IPS DF 4.7 (cell line): Measurements from ENCODE around the gene LEP.
"Not testable (repeated sequence)": the region's sequence is repeated elsewhere in the genome, so short reads cannot be mapped to it uniquely, and the experiment has no call there.

Experiments
- DNase-seq: peaks from one replicate; pipeline ENCODE4 v3.0.0-alpha.2; 2013; ENCODE audit warnings: low spot score; ENCODE audit errors: extremely low read depth

Gene LEP

DNA sequence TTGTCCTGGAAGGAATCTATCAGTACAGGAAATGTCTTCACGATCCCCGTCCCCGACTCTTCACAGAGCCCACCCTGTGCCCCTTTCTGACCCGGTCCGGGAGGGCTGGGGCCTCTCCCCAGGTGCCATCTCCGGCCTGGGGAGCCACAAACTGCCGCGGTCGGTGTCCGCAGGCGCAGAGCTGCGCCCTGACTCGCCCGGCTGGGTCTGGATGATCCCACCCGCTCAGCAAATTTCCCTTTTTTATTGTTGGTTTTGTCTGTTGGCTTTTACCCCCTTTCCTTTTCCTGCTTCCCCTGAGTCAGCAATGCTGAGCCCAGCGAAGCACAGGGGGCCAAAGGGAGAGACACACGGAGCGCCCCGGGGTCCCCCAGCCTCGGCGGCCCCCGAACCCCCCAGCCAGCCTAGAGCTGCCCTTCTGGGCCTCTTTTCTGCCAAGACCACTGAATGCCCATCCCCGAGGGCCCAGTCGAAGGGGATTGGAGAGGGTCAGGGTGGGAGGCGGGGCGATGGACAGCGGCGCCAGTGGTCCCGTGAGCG, 30.9 kb downstream of the LEP start:
- no peak for DNase-seq

DNA sequence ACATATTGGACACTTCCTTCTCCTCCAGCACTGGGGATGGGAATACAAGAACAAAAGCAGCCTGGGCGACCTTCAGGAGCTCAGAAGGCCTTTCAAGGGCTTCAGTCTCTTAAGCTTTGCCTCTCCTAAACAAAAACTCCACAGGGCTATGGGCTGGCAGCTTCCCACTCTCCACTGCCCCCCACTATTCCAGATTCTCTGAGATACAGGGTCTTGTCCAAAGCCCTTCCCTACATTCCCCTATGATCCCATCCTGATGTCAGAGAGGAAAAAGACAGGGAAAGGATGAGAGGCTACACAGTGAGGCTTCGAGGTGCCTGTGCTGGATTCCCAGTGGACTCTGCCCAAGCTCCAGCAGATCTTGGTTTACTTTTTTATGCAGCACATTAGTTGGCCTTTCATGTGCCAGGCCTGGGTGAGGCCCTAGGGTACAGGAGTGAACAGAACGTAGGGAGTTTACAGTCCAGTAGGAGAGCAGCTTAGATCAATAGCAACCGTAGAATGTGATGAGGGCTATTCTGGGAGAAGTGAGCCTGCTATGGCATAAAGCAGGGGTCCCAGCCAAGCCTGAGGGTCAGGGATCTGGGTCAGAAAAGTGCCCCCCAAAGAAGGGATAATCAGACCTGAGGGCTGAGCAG, 33.3 kb downstream of the LEP start:
- no peak for DNase-seq

DNA sequence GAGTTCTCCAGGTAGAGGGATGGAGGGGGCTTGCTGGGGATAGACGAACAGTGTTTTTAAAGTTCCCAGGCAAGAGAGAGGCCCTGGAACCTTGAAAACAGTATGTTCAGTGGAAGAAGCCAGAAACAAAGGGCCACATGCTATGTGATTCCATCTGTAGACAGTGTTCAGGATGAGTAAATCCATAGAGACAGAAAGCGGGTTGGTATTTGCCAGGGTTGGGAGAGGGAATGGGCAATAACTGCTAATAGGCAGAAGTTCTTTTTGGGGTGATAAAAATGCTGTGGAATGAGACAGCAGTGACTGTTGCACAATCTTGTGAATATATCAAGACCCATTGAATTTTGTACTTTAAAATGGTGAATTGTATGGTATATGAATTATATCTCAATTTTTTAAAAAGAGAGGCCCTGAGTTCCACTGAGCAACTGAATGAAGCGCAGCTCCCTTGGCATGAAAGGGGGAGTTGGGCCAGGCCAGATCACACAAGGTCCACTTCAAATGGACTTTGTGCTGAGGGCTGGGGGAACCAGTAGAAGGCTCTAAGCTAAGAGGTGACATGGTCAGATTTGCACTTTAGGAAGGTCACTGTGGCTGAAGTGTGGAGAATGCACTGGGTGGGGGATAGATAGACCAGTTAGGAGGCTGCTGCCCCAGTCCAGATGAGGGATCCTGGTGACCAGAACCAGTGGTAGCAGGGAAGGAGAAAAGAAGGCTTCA, 34.0 kb downstream of the LEP start:
- no peak for DNase-seq

DNA sequence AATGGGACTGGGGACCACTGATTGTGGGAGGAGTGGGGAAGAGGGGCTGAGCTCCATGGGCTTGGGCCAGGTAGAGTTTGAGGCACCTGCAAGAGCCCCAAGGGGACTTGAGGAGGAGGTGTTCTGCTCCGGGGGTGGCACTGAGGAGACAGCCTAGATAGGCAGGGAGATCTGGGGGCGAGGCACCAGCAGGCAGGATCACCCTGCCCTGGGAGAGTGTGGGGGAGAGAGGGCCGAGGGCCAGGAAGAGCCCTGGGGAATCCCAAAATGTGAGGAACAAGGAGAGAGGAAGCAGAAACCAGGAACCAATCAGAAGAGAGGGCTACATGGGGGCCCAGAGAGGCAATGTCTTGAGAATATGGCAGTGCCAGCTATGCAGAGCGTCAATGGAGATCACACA, 34.6 kb downstream of the LEP start:
- no peak for DNase-seq

DNA sequence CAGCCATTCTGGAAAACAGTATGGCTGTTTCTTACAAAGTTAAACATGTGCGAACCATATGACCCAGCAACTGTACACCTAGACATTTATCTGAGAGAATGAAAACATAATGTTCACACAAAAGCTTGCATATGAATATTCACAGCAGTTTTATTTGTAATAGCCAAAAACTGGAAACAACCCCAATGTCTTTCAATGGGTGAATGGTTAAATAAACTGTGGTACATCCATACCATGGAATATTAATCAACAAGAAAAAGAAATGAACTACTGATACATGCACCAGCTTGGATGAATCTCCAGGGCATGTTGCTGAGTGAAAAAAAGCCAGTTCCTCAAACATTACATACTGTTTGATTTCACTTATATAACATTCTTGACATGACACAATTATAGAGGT, 37.3 kb downstream of the LEP start:
- DNase-seq: no peak

DNA sequence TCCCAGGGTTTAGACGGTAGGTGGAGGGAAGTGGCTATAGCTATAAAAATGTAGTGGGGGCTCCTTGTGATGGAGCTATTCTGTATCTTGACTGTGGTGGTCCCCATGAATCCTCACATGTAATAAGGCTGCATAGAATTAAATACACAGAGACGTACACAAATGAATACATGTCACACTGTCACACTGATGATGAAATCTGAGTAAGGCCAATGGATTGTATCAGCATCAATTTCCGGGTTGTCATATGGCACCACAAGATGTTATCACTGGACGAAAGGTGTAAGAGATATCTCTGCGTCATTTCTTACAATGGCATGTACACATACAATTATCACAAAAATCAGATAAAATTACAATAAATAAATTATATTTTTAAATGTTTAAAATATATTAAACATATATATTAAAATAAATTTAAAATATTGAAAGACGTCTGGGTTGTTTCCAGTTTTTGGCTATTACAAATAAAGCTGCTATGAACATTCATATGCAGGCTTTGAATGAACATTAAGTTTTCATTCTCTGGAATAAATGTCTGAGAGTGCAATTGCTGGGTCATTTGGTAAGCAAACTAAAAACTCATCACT, 38.1 kb downstream of the LEP start:
- no peak for DNase-seq

DNA sequence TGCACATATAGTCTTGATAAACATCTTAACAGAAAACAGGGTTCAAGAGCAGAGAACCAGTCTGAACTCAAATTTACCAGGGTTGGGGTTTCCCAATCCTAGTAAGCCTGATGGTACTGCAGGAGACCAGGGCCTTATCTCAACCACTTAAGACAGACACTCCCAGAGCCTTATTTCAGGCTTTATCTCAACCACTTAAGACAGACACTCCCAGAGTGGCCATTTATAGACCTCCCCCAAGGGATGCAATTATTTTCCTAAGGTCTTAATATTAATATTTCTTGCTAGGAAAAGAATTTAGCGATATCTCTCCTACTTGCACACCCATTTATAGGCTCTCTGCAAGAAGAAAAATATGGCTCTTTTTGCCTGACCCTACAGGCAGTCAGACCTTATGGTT, 39.4 kb downstream of the LEP start:
- DNase-seq: not testable (repeated sequence)

DNA sequence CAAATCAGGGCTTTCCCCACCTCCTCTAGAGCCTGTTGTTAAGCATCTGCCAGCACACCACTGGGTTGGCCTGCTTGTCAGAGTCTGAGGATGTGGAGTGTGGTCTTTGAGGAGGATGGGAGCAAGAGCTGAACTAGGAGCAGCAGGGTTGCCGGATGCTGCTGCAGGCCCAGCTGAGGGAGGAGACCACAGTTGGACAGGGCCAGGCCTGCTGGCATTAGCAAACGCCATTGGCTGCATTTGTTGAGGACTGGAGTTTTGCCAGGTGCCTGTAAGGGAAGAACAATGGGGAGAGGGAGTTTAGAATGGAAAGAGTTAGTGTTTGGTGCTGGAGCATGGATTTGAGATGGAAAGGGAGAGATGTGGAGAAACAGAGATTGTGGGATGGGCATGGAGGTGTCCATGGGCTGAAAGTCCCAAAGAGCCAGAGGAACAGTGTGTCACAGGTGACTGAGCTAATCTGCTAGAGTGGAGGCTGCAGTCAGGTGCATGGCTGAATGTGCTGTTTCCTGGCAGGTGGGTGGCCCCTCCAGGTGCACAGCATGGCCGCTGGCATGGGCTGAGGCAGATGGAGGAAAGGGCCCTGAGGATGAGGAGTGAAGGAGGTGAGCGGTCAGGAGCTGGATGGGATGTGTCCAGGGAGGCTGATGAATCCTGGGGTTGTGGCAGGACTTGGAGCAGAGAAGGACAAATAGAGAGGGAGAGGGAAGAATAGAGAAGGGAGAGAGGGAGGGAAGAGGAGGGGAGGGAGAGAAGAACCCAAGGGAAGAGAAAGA, 40.7 kb downstream of the LEP start:
- no peak for DNase-seq

DNA sequence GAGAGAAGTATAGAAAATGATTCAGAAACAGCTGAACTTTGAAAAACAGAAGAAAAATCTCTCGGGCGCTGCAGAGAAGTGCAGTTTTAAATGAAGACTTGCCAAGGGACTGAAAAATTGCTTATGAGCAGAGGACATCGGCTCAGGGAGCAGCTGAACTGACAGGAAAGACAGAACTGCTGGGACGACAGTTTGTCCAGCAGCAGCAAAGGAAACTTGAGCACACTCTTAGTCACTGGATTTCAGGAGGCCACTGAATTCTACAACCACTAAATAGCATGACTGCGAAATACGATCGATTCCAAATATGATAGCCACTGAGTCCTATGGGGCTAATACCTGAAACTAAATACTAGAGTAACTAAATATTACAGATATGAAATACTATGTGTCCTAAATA, 43.0 kb downstream of the LEP start:
- DNase-seq: no peak

DNA sequence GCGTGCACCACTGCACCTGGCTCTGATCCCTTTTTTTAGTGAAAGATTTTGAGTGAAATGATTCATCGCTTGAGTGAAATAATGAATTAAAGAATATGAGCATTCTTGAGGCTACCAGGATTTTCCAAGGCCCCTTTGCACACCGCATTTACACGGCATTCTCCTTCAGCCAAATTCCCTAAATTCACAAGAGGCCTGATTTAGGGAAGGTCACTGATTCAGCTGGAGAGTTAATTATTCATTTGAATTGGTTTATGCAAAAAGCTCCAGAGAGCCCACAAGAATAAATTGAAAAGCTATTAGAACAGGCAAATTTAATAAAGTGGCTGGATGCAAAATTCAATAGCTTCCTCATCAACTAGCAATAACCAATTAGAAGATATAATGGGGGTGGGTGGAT, 46.5 kb downstream of the LEP start:
- no peak for DNase-seq

DNA sequence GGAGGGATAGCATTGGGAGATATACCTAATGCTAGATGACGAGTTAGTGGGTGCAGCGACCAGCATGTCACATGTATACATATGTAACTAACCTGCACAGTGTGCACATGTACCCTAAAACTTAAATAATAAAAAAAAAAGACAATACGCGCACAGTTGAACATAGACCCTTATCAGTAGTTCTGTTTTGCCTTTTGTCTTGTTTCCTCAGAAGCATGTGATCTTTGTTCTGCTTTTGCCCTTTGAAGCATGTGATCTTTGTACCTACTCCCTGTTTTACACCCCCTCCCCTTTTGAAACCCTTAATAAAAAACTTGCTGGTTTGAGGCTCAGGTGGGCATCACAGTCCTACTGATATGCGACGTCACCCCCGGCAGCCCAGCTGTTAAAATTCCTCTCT, 56.9 kb downstream of the LEP start:
- not testable (repeated sequence) for DNase-seq

DNA sequence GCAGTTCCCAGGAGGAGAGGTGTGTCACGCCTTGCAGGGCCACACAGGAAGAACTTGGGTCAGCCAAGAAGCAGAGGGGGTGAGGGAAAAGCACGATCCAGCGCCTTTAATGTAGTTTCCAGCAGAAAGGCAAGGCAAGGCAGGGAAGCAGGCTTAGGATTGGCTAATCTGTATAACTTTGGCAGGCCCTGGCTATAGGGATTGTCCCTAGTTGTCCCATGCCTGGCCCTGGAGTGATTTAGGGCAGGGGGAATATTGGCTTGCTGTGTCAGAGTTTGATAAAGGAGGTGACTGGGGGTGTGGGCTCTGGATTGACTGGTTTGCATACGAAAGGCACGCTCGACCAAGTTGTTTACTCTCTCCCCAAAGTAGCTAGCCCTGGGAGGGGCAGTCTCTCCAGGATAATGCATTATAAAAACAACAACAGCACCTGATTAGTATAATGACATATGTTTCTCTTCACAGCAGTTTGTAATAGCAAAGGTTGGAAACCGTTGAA, 58.1 kb downstream of the LEP start:
- no peak for DNase-seq

DNA sequence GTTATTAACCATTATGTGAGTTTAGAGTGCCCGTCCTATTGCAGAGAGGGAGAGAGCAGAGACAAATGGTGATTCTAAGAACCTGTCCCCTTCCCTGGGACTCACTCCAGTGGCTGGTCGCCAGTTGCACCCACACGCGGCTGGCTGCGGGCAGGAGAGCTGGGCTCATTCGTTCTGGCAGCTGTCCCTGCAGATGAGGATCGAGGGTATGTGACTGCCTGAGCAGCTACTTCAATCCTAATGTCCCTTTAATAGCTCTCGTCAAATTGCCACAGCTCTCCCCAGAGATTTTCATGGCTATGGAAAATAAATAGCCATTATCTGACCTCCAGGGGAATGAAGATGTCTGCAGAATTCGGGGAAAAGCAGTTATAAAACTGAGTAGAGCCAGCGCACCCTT, 61.1 kb downstream of the LEP start:
- no peak for DNase-seq

DNA sequence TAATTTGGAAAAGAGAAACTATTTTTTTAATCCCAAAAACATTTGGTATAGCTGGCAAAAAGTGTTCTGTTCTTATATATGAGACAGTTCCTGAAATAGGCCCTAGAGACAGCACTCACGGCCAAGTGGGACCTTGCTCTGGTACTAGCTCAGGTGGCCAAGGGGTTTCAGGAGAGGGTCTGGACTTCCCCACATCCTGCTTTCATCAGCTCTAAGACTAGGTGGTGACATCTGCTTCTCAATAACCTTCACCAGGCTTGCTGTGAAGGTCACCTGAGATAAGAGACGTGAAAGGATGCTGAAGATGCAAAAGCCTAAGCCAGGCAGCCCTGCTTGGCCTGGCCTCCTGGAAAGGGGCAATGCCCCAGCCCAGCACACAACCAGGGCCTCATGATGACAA, 62.1 kb downstream of the LEP start:
- no peak for DNase-seq

DNA sequence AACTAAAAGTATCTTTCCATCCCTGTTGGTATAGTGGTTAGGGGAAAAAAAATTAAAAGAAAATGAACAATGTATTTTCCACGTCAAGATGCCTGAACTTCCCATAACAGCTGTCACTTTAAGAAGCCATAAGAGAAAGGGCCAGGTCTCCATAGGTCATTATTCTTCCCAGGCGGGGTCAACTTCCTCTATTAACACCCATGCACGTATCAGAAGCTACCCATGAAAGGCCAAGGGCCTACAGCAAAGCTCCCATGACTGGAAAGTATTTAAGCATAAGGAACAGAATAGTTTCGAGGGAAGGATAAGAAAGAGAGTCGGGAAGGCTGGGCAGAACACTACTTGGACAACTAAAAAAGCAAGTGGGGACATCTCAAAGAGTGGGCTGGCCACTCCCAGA, 62.6 kb downstream of the LEP start:
- DNase-seq: no peak

DNA sequence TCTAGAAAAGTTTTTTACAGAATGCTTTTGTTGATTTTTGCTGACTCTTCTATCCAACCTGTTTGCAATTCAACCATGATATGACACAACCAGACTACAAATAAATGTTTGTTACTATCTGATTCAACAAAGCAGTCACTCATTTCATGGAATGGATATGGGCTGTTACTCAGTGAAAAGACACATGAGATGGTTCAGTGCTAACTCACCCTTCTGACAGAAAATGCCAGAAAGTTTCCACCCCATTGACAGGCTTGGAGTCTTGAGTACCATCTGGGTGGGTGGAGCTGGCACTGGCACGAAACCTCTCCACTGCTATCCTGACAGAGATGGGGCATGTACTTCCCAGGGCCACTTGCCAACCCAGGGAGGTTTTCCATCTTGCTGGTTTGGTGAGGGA, 63.1 kb downstream of the LEP start:
- DNase-seq: no peak

DNA sequence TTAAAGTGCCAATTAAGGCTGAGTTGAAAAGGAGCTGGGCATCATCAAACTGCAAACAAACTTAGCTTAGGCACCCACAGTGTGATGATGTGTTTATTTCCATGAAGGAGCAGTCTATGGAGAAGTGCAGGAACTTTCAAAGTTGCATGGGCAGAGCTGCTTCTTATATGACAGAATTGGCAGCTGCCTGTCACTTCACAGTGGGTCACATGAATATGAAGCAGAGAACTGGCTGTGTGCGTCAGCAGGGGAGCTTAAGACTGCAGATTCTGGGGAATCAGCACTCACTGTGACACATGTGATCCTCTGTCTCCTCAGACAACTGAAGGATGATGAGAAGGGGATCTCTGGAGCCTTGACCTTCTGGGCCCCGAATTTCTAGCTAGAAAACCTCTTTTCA, 66.0 kb downstream of the LEP start:
- DNase-seq: no peak
